Measurements from ENCODE around the gene CCDC15.
"Not testable (repeated sequence)": the region's sequence is repeated elsewhere in the genome, so short reads cannot be mapped to it uniquely, and the experiment has no call there.

The CCDC15 gene

DNA sequence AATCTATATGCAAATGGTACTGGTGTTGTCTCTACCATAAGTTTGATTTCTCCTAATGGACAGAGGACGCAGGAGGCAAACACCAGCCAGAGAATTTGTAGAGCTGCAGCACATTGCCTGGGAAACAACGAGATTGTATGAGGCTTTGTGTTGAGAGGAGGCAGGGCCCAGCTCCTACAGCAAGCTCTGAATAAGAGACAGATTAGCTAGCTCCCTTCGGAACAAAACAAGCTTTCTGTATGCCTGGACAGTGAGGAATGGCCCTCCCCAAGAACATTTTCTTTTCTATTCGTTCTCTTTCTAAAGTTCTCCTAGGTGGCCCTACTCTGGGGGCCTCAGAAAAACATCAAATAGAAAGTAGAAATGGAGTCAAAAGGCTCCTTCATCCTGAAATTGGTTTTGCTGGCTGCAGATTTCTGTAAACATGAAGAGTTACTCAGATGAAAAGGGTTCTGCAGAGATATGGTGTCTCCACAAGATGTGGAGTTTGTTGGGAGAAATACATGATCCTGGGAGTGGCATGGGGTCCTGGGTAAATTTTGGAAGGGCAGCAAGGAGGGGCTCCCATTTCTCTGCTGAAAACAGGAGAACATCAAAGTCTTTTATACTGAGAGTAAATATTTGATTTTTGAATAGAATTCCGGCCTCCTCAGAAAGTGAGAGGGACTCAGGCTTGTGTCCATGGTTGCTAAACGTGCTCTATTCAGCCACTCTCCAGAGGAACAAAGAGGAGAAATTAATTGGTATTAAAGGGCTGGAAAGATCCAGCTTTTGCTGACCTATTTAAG, 11.3 kb upstream of the CCDC15 start:
- no peak for FAIRE-seq

DNA sequence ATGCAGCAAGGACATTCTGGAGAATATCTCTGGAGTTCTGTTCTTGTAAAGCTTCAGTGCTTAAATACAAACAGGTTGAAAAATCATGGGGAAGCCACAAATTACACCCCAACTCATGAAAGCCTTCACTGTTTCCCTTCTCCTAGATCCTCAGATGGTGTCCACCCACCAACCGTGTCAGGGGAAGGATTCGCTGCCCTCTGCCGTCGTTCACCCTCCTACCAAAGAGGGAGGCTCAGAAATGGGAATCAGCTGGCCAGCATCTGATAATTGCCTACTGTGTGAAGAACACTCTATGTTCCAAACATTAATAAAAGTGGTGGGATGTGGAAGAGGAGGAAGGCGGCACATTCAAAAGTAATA, 10.8 kb upstream of the CCDC15 start:
- FAIRE-seq, result no peak

More for the DNA sequence above, 11.3 kb upstream of the CCDC15 start:
- no peak for DNase-seq (ENCODE audit: insufficient read length, low spot score)

GRCh38 chr11:124943741-124944140, 10.3 kb upstream of the CCDC15 start:
- FAIRE-seq, result no peak

More for the DNA sequence above, 10.8 kb upstream of the CCDC15 start:
- no peak for DNase-seq (ENCODE audit: insufficient read length, low spot score)

DNA sequence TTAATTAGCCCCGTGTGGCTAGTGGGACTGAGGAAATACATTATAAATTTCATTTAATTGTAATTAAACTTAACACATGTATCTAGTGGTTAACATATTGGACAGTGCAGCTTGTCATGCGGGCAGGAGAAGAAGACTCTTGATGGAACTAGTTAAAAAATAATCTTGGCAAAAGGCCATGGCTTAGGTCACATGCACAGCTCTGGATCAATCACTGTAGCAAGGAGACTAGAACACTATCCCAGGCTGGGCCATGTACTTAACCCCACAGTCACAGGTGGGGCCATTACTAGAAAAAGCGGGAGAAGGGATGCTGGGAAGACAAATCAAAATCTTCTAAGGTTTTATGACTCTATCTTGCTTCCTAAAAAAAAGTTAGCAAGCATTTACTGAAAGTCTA, 9.4 kb upstream of the CCDC15 start:
- FAIRE-seq, result no peak
- DNase-seq (ENCODE audit: insufficient read length, low spot score), result no peak

More at GRCh38 chr11:124943741-124944140, 10.3 kb upstream of the CCDC15 start:
- DNase-seq (ENCODE audit: insufficient read length, low spot score), result no peak

DNA sequence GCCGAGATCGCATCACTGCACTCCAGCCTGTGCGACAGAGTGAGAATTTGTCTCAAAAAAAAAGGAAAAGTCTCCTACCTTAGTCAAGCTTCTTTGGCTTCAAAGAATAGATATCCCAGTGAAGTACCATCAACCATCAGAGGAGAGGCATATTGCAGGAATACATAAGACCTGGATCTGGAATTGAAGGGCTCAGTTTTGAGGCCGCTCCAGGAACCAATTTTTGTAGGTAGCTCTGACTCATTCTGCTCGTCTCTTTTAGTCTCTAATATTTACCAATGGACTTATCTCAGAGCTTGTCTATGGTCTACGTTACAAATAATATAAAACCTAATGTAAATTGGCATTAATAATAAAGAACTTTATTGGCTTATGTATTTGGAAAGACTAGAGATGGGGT, 8.2 kb upstream of the CCDC15 start:
- DNase-seq (ENCODE audit: insufficient read length, low spot score), result no peak
- FAIRE-seq, result no peak

GRCh38 chr11:124946735-124947141, 7.3 kb upstream of the CCDC15 start:
- DNase-seq (ENCODE audit: insufficient read length, low spot score), result no peak

GRCh38 chr11:124950601-124951330, 3.2 kb upstream of the CCDC15 start:
- no peak for FAIRE-seq

More at GRCh38 chr11:124946735-124947141, 7.3 kb upstream of the CCDC15 start:
- no peak for FAIRE-seq

DNA sequence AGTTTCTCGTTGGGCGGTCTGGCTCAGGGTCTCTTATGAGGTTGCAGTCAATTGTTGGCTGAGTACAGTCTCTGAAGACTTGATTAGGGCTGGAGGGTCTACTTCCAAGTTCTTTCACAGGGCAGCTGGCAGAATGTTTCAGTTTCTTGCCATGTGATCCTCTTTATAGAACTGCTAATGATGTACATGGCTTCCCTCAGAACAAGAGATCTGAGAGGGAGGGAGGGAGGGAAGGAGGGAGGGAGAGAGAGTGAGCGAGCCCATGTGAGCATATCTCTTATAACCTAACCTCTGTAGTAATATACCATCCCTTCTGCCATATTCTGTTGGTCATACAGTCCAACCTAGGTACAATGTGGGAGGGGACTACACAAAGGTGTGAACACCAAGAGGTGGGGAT, 2.7 kb upstream of the CCDC15 start:
- no peak for DNase-seq (ENCODE audit: insufficient read length, low spot score)
- no peak for FAIRE-seq

More at GRCh38 chr11:124950601-124951330, 3.2 kb upstream of the CCDC15 start:
- no peak for DNase-seq (ENCODE audit: insufficient read length, low spot score)

DNA sequence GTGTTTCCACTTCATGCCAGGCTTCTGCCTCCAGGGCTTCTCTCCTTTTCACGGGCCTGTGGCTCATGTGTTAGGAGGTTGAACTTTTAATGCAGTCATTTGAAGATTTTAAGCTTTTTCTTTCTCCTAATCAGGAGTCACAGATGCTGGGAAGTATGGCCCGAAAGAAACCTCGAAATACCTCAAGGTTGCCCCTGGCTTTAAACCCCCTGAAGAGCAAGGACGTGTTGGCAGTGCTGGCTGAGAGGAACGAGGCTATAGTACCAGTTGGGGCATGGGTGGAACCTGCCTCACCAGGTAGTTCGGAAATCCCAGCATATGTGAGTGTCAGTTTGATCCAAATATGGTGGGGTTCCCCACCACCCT, 571 bp downstream of the CCDC15 start:
- DNase-seq (ENCODE audit: insufficient read length, low spot score) (no peak), FAIRE-seq (peak; percentile 26)

DNA sequence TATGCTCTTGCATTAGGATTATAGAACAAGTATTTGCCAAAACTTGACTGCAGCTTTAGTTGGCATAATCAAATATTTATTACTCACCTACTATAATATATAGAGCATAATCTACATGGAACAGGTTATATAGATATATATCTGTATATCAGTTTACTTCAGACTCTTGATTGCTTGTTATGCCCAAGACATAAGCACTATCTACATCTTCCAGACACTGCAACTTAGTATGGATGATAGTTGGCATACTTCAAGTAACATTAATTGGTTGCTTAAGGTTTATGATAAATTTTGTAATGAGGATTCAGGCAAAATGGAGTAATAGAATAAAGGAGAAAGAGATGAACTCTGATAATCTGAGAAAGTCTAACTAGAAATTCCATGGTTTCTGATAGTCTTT, 1.0 kb downstream of the CCDC15 start:
- DNase-seq (ENCODE audit: insufficient read length, low spot score), result no peak
- peak; percentile 58 for FAIRE-seq

- DNase-seq (ENCODE audit: insufficient read length, low spot score), result peak; percentile 15
- FAIRE-seq, result peak; percentile 97
These were observed 8.1 kb downstream of the CCDC15 start for GRCh38 chr11:124961972-124962609.

DNA sequence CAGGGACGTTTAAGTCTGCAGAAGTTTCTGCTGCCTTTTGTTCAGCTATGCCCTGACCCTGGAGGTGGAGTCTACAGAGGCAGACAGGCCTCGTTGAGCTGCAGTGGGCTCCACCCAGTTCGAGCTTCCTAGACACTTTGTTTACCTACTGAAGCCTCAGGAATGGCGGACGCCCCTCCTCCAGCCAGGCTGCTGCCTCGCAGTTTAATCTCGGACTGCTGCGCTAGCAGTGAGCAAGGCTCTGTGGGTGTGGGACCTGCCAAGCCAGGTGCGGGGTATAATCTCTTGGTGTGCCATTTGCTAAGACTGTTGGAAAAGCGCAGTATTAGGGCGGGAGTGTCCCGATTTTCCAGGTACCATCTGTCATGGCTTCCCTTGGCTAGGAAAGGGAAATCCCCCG, 14.2 kb downstream of the CCDC15 start:
- FAIRE-seq; DNase-seq (ENCODE audit: insufficient read length, low spot score): not testable (repeated sequence)

DNA sequence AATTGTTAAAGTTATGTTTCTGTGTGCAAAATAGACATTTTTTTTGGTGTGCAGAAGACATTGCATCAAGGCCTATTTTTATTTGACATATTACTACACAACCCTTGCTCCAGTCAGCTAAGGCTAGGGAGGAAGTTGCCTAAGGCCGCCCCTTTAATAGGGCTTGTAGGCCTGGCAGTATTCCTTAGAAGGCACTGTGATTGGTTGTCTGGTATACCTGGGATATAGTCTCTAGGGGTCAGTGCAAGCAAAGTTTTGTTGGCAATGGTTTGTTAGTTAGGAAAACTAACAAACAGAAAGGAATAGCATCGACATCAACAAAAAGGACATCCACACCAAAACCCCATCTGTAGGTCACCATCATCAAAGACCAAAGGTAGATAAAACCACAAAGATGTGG, 16.9 kb downstream of the CCDC15 start:
- DNase-seq (ENCODE audit: insufficient read length, low spot score) (no peak), FAIRE-seq (peak; percentile 11)

DNA sequence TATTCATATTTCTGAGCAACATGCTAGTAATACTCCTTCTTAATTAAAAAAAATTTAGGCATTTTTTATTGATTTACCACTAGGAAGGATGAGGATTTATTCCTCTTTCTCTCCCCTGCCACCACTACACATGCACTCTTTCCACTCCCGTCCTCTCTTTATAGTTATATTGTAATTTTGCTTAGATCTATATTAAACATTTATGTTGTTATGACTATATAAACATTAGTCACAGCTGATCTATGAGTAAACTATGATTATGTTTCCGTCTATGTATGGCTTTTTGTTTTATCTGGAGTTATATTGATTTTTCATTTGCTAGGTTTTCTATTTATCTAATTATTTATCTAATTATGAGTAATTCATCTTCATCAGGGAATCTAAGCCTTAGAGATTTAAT, 17.8 kb downstream of the CCDC15 start:
- DNase-seq (ENCODE audit: insufficient read length, low spot score) (no peak), FAIRE-seq (no peak)

DNA sequence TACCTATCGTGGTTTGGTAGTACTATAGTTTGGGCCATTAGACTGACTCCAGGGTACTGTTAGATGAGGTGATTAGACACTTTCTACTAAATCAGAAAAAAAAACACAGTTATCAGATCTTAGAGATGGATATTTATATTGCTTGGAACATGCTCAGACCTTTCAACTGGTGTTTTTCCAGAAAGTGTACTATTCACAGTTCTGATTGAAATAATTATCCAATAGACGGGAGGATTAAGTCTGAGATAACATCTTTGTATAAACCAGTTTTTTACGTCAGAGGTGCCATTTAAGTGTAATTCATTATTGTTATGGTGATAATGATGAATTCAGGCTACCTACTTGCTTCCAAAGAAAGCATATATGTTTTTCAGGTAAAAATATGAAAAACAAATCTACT, 22.5 kb downstream of the CCDC15 start:
- no peak for DNase-seq (ENCODE audit: insufficient read length, low spot score)
- FAIRE-seq, result no peak

- FAIRE-seq (no peak), DNase-seq (ENCODE audit: insufficient read length, low spot score) (no peak)
These were observed 23.0 kb downstream of the CCDC15 start for GRCh38 chr11:124977006-124977405.

DNA sequence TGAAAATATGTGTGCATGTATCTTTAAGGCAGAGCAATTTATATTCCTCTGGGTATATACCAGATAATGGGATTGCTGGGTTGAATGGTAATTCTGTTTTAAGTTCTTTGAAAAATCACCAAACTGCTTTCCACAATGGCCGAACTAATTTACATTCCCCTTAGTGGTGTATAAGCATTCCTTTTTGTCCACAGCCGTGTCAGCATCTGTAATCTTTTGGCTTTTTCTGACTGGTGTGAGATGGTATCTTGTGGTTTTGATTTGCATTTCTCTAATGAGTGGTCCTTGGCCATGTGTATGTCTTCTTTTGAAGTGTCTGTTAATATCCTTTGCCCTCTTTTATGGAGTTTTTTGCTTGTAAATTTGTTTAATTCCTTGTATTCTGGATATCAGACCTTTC, 24.3 kb downstream of the CCDC15 start:
- DNase-seq (ENCODE audit: insufficient read length, low spot score) (no peak), FAIRE-seq (no peak)

DNA sequence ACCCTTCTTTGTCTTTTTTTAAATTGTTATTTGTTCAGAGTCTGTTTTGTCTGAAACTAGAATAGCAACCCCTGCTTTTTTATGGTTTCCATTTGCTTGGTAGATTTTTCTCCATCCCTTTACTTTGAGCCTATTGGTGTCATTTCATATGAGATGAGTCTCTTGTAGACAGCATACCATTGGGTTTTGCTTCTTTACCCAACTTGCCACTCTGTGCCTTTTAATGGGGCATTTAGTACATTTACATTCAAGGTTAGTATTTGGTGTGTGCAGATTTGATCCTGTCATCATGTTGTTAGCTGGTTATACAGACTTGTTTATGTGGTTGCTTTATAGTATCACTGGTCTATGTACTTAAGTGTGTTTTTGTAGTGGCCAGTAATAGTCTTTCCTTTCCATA, 28.0 kb downstream of the CCDC15 start:
- no peak for FAIRE-seq
- no peak for DNase-seq (ENCODE audit: insufficient read length, low spot score)

- FAIRE-seq (no peak), DNase-seq (ENCODE audit: insufficient read length, low spot score) (no peak)
These were observed 29.9 kb downstream of the CCDC15 start for GRCh38 chr11:124983674-124984511.

GRCh38 chr11:124984512-124984854, 30.5 kb downstream of the CCDC15 start:
- no peak for DNase-seq (ENCODE audit: insufficient read length, low spot score)
- no peak for FAIRE-seq

DNA sequence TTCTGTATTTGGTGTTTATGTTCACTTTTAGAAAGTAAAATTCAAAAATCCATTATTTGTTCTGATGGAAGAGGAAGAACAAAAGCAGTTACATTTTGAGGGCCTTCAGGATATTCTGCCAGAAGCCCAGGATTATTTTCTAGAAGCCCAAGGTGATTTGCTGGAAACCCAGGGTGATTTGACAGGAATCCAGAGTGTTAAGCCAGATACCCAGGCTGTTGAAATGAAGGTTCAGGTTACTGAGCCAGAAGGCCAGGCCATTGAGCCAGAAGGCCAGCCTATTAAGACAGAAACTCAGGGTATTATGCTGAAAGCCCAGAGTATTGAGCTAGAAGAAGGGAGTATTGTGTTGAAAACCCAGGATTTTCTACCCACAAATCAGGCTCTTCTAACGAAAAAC, 33.1 kb downstream of the CCDC15 start:
- no peak for DNase-seq (ENCODE audit: insufficient read length, low spot score)
- FAIRE-seq, result peak; percentile 59
